Lower lobe of right lung (tissue), 2 donors: ENCODE data around the gene CCDC3. TPM values are rescaled to one million over a fixed set of nuclear protein-coding genes. Genes with fewer than 3 reads are reported as not detected.

ENCODE experiments used
- ATAC-seq, 2 donors: fragments of 200-7000 bp; cut with Tn5 transposase; one replicate each; pipeline ENCODE4 v1.9.1; 2020 to 2022; ENCODE audit warnings: mild to moderate bottlenecking in 2 of 2, moderate library complexity in 2 of 2
- DNase-seq: peaks from one replicate; pipeline ENCODE4 v3.0.0-alpha.2; 2020
- H3K27ac ChIP-seq: fragments of 200-600 bp; one replicate; pipeline ENCODE4 v1.8.0; 2022
- H3K27me3 ChIP-seq: fragments of 200-600 bp; one replicate; pipeline ENCODE4 v1.8.0; 2022; ENCODE audit warnings: low read depth
- H3K36me3 ChIP-seq: fragments of 200-600 bp; one replicate; pipeline ENCODE4 v1.8.0; 2022; ENCODE audit warnings: mild to moderate bottlenecking
- H3K4me1 ChIP-seq: fragments of 200-600 bp; one replicate; pipeline ENCODE4 v1.8.0; 2022
- H3K4me3 ChIP-seq: fragments of 200-600 bp; one replicate; pipeline ENCODE4 v1.8.0; 2022; ENCODE audit warnings: mild to moderate bottlenecking
- H3K9me3 ChIP-seq: fragments of 200-600 bp; one replicate; pipeline ENCODE4 v1.8.0; 2022
- CTCF ChIP-seq: fragments of 200-600 bp; IDR thresholded peaks from one replicate; pipeline ENCODE4 v1.8.0; 2022; ENCODE audit warnings: antibody characterized with exemption, mild to moderate bottlenecking
- intact Hi-C: fragments of 100-400 bp; cut with DNase I; formaldehyde crosslinking; loops from one replicate; pipeline ENCODE4 v1.11.0; 2022
- long read RNA-seq: library from polyadenylated mRNA; unstranded; transcript quantifications from one replicate; pipeline ENCODE4 v2.0.0, GENCODE V29; 2021
- total RNA-seq: library from RNA; stranded (reverse); fragmentation: NEBNext Ultra II Directional; extraction: Animal tissue kit (Norgen Biotek cat#: 25700); gene quantifications from one replicate; pipeline ENCODE4 v1.2.1, GENCODE V29; 2021
- donor health status: DM: no; HTN: yes; CAD: no; lungs with severe emphysema.

The CCDC3 gene
- total RNA-seq, result 10.5 TPM
- long read RNA-seq, transcript CCDC3-201 (3 exons, 2,731 nt), result major isoform, 10 of 13 reads
- long read RNA-seq, partial matches to known transcripts, result 1 of 13 reads
- long read RNA-seq, other reads (novel, unspliced or antisense), result 2 of 13 reads

GRCh38 chr10:13001041-13001886, at the start of gene CCDC3:
Gene CCDC3, minus strand, starts transcription at chr10:13001713. Its CDS starts 143 bp downstream, at chr10:13001570.
- Histone ChIP-seq H3K4me3 (peak within 1 kb of the TSS; percentile 50), H3K27ac (no peak within 1 kb of the TSS), H3K27me3 (peaks cover 27% of the 10 kb centered on the region), H3K9me3 (no peaks in the 10 kb centered on the region), H3K36me3 (no peaks in the 10 kb centered on the region), H3K4me1 (no peaks in the 10 kb centered on the region)
- DNase-seq (peak; percentile 40), ATAC-seq (peak; percentile 35 to 65)
- intact Hi-C loops, result no loop called here
- TF ChIP-seq CTCF, result no peak

GRCh38 chr10:13051126-13051694, 49.7 kb upstream of the CCDC3 start:
- Histone ChIP-seq H3K27ac (no peak overlapping the region), H3K4me3 (no peak overlapping the region), H3K9me3 (no peaks in the 10 kb centered on the region), H3K27me3 (peaks cover 8% of the 10 kb centered on the region), H3K4me1 (no peaks in the 10 kb centered on the region), H3K36me3 (no peaks in the 10 kb centered on the region)
- no peak for DNase-seq
- no peak for TF ChIP-seq CTCF
- intact Hi-C loops, result no loop called here
- no peak for ATAC-seq

GRCh38 chr10:13049774-13050420, 48.4 kb upstream of the CCDC3 start:
- Histone ChIP-seq H3K36me3 (no peaks in the 10 kb centered on the region), H3K4me1 (no peaks in the 10 kb centered on the region), H3K27ac (no peak overlapping the region), H3K9me3 (no peaks in the 10 kb centered on the region), H3K27me3 (peaks cover 8% of the 10 kb centered on the region), H3K4me3 (no peak overlapping the region)
- no peak for TF ChIP-seq CTCF
- DNase-seq, result no peak
- no peak for ATAC-seq
- intact Hi-C loops, result no loop called here

GRCh38 chr10:13048762-13049161, 47.2 kb upstream of the CCDC3 start:
- no peak for TF ChIP-seq CTCF
- no peaks in the 10 kb centered on the region for H3K36me3 ChIP-seq
- no peak overlapping the region for H3K4me3 ChIP-seq
- ATAC-seq, result no peak
- H3K4me1 ChIP-seq, result no peaks in the 10 kb centered on the region
- H3K27ac ChIP-seq, result no peak overlapping the region
- DNase-seq, result no peak
- no peaks in the 10 kb centered on the region for H3K9me3 ChIP-seq
- H3K27me3 ChIP-seq, result peaks cover 8% of the 10 kb centered on the region
- intact Hi-C loops, result no loop called here

- intact Hi-C loops, result no loop called here
- H3K27me3 ChIP-seq, result peaks cover 8% of the 10 kb centered on the region
- no peak for TF ChIP-seq CTCF
- no peaks in the 10 kb centered on the region for H3K36me3 ChIP-seq
- DNase-seq (no peak), ATAC-seq (no peak)
- no peaks in the 10 kb centered on the region for H3K9me3 ChIP-seq
- H3K4me1 ChIP-seq, result no peaks in the 10 kb centered on the region
- H3K27ac ChIP-seq, result no peak overlapping the region
- no peak overlapping the region for H3K4me3 ChIP-seq
These were observed 46.2 kb upstream of the CCDC3 start for GRCh38 chr10:13047529-13048206.
